NCI-H69 (cell line): Measurements from ENCODE around the gene LRRC41.
A peak's percentile ranks its signal among the peaks of the same experiment; 100 is the strongest.
"Not testable (repeated sequence)": the region's sequence is repeated elsewhere in the genome, so short reads cannot be mapped to it uniquely, and the experiment has no call there.

Source experiments
- DNase-seq: peaks from one replicate; lab custom pipeline; 2025; lab: John Stamatoyannopoulos, UW

Gene LRRC41

GRCh38 chr1:46303038-46303871, at the start of gene LRRC41, which contains the start of gene UQCRH:
Gene LRRC41, minus strand, starts transcription at chr1:46303616. Its CDS starts 294 bp downstream, at chr1:46303322.
Gene UQCRH, plus strand, starts transcription at chr1:46303698. Its CDS starts 69 bp downstream, at chr1:46303767.
- peak; percentile 91 for DNase-seq

GRCh38 chr1:46352363-46352762, 48.9 kb upstream of the LRRC41 start:
- DNase-seq = no peak

- no peak for DNase-seq
These were observed 41.9 kb upstream of the LRRC41 start for GRCh38 chr1:46345281-46345680.

- DNase-seq = no peak
These were observed 41.1 kb upstream of the LRRC41 start for GRCh38 chr1:46344481-46344880.

DNA sequence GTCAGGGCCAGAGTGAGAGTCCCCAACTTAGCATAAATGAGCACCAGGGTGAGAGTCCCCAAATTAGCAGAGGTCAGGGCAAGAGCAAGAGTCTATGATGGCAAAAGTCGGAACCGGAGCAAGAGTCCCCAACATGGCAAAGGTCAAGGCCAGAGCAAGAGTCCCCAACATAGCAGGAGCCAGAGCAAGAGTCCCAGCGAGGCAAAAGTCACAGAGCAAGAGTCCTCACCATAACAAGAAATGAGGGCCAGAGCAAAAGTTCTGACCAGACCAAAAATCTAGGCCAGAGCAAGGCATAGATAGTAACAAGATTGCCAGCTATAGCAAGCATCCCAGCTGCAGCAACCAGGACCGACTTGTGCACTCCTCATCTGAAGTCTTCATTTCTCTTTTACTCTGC, 40.3 kb upstream of the LRRC41 start:
- DNase-seq = no peak

- no peak for DNase-seq
These were observed 39.9 kb upstream of the LRRC41 start for GRCh38 chr1:46343351-46343695.

- no peak for DNase-seq
These were observed 39.4 kb upstream of the LRRC41 start for GRCh38 chr1:46342677-46343350.

DNA sequence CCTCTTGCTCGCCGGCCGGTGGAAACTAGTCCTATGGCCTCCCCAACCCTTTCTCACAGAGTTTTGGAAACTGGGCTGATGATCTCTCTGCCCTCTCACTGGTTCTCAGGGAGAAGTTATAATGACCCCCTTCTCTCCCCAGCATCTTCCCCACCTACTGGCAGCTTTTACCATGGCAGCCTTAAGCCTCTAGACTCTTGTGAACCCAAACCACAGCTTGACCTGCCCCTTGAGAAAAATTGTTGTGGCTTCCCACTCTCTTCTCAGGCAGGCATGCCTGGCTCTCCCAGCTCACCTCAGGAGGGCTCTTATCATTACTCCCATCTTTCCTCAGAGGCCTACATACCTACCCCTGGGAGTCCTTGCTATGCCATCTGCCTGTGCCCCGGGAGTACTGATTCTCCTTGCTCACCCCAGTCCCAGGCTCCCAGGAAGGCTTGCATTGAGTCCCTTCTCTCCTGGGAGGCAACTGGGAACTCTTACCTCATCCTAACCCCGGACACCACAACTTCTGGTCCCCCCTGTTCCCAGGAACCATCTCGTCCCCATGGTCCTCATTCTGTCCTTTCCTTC, 38.8 kb upstream of the LRRC41 start:
- DNase-seq = no peak

DNA sequence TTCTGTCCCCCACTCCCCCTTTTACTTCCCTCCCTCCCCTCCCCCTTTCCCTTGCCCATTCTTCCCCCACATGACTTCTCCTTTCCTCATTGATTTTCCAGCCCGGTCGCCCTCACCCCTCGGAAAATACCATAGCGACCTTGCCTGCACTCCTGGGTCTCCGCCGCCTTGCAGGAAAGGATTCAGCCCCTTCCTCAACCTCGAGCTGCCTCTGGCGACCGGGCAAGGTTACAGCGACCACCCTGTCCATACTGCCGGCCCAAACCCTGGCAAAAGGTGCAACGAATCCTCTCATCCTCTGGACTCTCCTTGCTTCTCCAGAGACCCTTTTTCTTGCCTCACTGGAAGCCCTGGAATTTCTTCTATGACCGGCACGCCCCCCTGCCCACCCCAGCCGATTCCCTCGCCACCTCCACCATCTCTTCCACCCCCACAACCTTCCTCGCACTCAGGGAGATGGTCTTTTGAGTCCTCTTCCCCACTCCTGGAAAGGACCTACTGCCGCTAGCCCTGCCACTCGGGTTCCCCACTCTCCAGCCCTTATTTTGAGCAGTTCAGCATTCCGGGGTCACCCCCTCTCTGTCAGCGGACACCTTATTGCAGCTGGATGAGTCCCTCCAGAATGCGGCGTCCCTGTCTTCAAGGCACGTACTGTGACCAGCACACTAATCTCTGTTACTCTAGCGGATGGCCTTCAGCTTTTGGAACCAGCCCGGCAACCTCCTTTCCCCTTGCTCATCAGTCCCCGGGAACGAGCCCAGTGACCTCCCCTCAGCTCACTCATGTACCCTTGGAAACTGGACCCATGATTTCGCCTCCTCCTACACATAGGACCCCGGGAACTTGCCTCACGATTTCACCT, 38.0 kb upstream of the LRRC41 start:
- no peak for DNase-seq

- peak; percentile 92 for DNase-seq
These were observed 37.2 kb upstream of the LRRC41 start, which contains the start of gene NSUN4 for GRCh38 chr1:46340404-46341221. Gene NSUN4, plus strand, starts transcription at chr1:46340807. Its CDS starts 20 bp downstream, at chr1:46340827.

GRCh38 chr1:46337409-46337808, 34.0 kb upstream of the LRRC41 start:
- not testable (repeated sequence) for DNase-seq

- DNase-seq = no peak
These were observed 31.7 kb upstream of the LRRC41 start for GRCh38 chr1:46335081-46335480.

- no peak for DNase-seq
These were observed 30.6 kb upstream of the LRRC41 start for GRCh38 chr1:46334030-46334384.

GRCh38 chr1:46333300-46334029, 30.0 kb upstream of the LRRC41 start:
- peak; percentile 56 for DNase-seq

DNA sequence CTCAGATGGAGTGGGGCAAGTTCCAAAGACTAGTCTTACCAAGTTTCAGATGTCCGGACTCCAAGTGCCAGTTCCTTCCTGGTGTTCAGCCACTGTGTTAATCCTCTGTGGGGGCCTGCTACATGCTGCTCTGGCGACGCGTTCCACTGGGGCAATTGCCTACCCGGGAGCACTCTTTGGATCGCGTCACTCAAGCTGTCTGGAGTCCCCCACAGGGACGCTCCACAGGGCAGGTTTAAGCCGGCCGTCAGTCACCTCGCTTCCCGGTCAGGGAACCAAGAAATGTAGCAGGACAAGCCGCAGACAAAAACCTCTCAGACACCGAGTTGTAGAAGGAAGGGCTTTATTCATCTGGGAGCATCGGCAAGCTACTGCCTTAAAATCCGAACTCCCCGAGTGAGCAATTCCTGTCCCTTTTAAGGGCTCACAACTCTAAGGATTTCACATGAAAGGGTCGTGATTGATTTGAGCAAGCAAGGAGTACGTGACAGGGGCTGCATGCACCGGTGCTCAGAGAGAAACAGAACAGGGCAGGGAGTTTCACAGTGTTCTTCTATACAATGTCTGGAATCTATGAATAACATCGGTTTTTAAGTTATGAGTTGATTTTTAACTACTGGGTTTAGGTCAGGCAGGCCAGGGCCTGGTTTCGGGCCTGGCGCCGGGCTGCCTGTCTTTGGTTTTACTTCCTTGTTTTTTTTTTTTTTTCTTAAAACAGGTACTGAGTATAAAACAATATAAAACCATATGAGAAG, 28.5 kb upstream of the LRRC41 start:
- not testable (repeated sequence) for DNase-seq

DNA sequence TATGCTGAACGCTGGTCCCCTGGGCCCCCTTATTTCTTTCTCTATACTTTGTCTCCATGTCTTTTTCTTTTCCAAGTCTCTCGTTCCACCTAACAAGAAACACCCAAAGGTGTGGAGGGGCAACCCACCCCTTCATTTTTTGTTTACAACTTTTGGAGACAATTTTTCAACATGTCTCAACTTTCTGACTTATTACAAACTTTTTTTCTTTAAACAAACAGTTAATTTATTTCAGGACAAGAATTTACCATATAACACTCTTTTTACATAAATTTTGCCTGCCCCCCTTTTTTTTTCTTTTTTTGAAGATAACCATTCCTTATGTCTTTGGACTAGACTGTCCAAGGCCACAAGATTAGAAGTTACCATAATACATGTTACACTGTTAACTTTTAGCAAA, 27.0 kb upstream of the LRRC41 start:
- not testable (repeated sequence) for DNase-seq

- DNase-seq = not testable (repeated sequence)
These were observed 26.4 kb upstream of the LRRC41 start for GRCh38 chr1:46329807-46330206.

DNA sequence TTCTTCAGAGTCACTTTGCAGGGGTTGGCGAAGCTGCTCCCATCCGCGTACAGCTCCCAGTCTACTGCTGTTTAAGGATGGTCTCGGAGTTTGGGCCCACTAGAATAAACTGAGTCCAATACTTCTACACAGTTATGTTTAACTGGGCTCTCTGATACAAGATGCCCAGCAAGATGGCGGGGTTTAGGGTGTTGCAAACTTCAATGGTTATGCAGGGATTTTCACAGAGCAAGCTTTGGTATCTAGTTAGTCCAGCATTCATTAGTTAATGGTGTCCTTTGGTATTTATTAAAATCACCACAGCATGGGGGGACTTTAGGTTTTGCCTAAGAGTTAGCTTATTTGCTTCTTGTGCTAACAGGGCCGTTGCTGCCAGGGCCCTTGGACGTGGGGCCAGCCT, 24.8 kb upstream of the LRRC41 start:
- not testable (repeated sequence) for DNase-seq

- not testable (repeated sequence) for DNase-seq
These were observed 22.1 kb upstream of the LRRC41 start for GRCh38 chr1:46325285-46326076.
